ENCODE results near the gene TIAM1. TPM values are rescaled to one million over a fixed set of nuclear protein-coding genes. Genes with fewer than 3 reads are reported as not detected.
"Not testable (repeated sequence)": the region's sequence is repeated elsewhere in the genome, so short reads cannot be mapped to it uniquely, and the experiment has no call there.

TIAM1 gene
- total RNA-seq, 1 donor from 2014 or later, result 6.7 TPM

DNA sequence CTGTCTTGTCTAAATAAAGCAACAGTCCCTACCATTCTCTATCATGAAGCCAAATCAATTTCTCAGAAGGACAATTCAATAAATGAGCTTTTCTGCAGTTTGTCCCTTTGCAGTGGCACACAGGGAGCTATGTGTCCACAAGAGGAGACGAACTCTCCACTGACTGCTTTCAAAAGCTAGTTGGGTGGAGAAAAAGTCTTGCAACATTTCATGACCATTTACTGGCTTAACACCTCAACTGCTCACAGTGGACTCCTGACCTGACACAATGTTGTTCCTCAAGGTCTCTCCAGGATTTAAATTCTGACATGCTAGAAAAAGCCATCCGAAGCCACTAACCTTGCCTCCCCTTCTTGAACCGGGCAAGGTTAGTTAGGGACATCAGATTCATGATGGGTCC lies 111.7 kb downstream of the TIAM1 start:
- no peak for DNase-seq (ENCODE audit: low read depth)
- TF ChIP-seq, protein P1, sequence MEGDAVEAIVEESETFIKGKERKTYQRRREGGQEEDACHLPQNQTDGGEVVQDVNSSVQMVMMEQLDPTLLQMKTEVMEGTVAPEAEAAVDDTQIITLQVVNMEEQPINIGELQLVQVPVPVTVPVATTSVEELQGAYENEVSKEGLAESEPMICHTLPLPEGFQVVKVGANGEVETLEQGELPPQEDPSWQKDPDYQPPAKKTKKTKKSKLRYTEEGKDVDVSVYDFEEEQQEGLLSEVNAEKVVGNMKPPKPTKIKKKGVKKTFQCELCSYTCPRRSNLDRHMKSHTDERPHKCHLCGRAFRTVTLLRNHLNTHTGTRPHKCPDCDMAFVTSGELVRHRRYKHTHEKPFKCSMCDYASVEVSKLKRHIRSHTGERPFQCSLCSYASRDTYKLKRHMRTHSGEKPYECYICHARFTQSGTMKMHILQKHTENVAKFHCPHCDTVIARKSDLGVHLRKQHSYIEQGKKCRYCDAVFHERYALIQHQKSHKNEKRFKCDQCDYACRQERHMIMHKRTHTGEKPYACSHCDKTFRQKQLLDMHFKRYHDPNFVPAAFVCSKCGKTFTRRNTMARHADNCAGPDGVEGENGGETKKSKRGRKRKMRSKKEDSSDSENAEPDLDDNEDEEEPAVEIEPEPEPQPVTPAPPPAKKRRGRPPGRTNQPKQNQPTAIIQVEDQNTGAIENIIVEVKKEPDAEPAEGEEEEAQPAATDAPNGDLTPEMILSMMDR (IDR thresholded peaks at IDR 0.05; ENCODE audit: insufficient read depth, low read length, poor library complexity, severe bottlenecking), result no peak
- H3K36me3 ChIP-seq (ENCODE audit: control insufficient read depth, insufficient read depth, low read length), result no peaks in the 10 kb centered on the region
- no peaks in the 10 kb centered on the region for H3K27me3 ChIP-seq (ENCODE audit: control insufficient read depth, insufficient read depth, low read length)
- H3K4me3 ChIP-seq (ENCODE audit: low read depth, low read length), result no peak overlapping the region

DNA sequence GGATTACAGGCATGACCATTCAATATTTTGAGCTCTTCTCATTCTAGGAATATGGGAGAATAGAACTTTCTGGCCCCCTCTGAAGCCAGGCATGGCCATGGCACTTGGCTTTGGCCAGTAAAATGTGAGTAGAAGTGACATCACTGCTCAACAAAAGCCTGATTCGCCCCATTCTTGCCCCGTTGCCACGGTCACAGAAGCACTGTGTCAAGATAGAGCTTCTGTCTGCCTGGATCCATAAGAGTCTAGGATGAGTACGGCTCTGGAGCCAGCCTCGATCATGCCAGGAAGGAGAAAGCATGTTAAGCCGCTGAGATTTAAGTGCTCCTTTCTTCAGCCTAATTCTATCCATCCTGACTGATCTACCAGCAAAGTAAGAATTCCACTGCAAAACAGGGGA lies 113.1 kb downstream of the TIAM1 start:
- no peak for DNase-seq (ENCODE audit: low read depth)
- Histone ChIP-seq H3K36me3 (ENCODE audit: control insufficient read depth, insufficient read depth, low read length) (no peaks in the 10 kb centered on the region), H3K4me3 (ENCODE audit: low read depth, low read length) (no peak overlapping the region), H3K27me3 (ENCODE audit: control insufficient read depth, insufficient read depth, low read length) (no peaks in the 10 kb centered on the region)
- TF ChIP-seq, protein P1 (IDR thresholded peaks at IDR 0.05; ENCODE audit: insufficient read depth, low read length, poor library complexity, severe bottlenecking), result no peak

DNA sequence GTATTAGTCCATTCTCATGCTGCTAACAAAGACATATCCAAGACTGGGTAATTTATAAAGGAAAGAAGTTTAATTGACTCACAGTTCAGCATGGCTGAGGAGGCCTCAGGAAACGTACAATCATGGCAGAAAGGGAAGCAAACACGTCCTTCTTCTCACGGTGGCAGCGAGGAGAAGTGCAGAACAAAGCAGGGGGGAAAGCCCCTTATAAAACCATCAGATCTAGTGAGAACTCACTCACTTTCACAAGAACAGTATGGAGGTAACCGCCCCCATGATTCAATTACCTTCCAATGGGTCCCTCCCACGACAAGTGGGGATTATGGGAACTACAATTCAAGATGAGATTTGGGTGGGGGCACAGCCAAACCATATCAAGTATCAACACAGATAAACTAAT lies 115.3 kb downstream of the TIAM1 start:
- H3K4me3 ChIP-seq (ENCODE audit: low read depth, low read length); H3K36me3 ChIP-seq (ENCODE audit: control insufficient read depth, insufficient read depth, low read length); DNase-seq (ENCODE audit: low read depth); H3K27me3 ChIP-seq (ENCODE audit: control insufficient read depth, insufficient read depth, low read length): not testable (repeated sequence)

- H3K4me3 ChIP-seq (ENCODE audit: low read depth, low read length), result no peak overlapping the region
- no peaks in the 10 kb centered on the region for H3K36me3 ChIP-seq (ENCODE audit: control insufficient read depth, insufficient read depth, low read length)
- H3K27me3 ChIP-seq (ENCODE audit: control insufficient read depth, insufficient read depth, low read length), result no peaks in the 10 kb centered on the region
- no peak for DNase-seq (ENCODE audit: low read depth)
- TF ChIP-seq, protein P1 (IDR thresholded peaks at IDR 0.05; ENCODE audit: insufficient read depth, low read length, poor library complexity, severe bottlenecking), result no peak
These were observed 118.3 kb downstream of the TIAM1 start for GRCh38 chr21:31225713-31226112.

GRCh38 chr21:31222142-31222541 lies 121.9 kb downstream of the TIAM1 start:
- no peak for DNase-seq (ENCODE audit: low read depth)
- H3K36me3 ChIP-seq (ENCODE audit: control insufficient read depth, insufficient read depth, low read length), result no peaks in the 10 kb centered on the region
- no peaks in the 10 kb centered on the region for H3K27me3 ChIP-seq (ENCODE audit: control insufficient read depth, insufficient read depth, low read length)
- no peak overlapping the region for H3K4me3 ChIP-seq (ENCODE audit: low read depth, low read length)
- TF ChIP-seq, protein P1 (IDR thresholded peaks at IDR 0.05; ENCODE audit: insufficient read depth, low read length, poor library complexity, severe bottlenecking), result no peak

GRCh38 chr21:31221043-31221442 lies 123.0 kb downstream of the TIAM1 start:
- no peaks in the 10 kb centered on the region for H3K36me3 ChIP-seq (ENCODE audit: control insufficient read depth, insufficient read depth, low read length)
- H3K27me3 ChIP-seq (ENCODE audit: control insufficient read depth, insufficient read depth, low read length), result no peaks in the 10 kb centered on the region
- DNase-seq (ENCODE audit: low read depth), result no peak
- H3K4me3 ChIP-seq (ENCODE audit: low read depth, low read length), result no peak overlapping the region
- TF ChIP-seq, protein P1 (IDR thresholded peaks at IDR 0.05; ENCODE audit: insufficient read depth, low read length, poor library complexity, severe bottlenecking), result no peak
